Kidney capillary endothelial cell (primary cell): ENCODE data around the gene HSD17B10.
"Not testable (repeated sequence)": the region's sequence is repeated elsewhere in the genome, so short reads cannot be mapped to it uniquely, and the experiment has no call there.

Experiments used
- DNase-seq: peaks from one replicate; pipeline ENCODE4 v3.0.0-alpha.2; 2018; ENCODE audit warnings: low spot score

The HSD17B10 gene

DNA sequence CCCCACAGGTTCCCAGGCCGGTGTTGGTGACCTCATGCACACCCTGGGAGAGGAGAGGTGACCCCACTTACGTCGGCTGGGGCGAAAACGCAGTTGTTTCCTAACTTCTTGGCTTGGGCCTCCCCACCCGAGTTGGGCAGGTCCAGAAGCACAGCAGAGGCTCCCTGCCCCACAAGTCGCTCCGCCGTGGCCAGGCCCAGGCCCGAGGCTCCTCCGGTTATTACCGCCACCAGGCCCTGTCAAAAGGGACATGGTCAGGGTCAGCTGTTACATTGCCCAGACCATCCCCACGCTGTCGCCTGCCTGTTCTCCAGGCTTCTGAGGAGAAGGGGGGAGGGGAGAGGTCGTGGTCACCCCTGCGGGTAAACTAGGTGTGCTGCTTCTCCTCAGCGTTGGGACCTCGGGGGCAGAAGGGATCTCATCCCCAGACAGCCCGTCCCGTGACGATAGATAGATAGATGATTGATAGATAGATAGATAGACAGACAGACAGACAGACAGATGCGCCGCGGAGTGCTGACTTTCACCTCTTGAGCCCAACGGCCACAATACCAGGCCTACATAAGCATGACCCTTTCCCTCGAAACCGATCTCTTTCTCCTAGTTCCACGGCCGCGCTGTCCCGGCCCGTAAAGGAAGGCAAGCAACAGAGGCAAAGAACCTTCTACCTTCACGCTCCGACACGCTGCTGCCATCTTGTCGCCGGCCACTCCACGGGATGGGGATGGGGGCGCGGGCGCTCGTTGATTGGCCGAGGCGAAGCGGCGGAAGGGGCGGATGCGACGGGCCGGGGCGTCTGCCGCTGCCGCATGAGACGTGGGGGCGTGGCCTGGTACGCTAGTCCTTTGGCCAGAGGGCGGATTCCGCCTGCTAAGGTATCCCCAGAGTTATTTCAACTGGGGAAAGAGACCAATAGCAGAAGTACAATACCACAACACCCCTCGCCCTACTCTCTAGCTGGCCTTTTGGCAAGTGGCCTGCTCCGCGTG is at the start of gene HSD17B10:
TSS of gene HSD17B10 (minus strand) at position 720 of the 989 bp plus-strand sequence. CDS start at position 695, 25 bp downstream.
- peak; percentile 60 for DNase-seq

DNA sequence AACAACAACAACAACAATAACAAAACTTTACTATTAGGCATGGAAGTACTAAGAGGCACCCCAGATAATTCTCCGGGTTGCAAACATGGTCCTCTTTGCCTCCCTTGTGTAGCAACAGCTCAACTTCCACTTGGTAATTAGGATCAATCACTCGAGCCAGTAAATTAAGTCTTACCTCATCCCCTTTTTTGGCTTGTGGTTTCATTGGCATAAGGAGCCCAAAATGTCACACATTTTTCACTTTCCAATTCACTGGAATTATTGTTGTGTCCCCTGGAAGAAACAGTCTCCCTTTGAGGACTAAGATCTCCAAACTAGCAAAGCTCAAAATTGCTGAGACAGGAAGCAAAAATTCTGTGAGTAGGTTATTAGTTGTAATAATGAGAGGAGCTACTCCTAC is 49.2 kb upstream of the HSD17B10 start:
- no peak for DNase-seq

DNA sequence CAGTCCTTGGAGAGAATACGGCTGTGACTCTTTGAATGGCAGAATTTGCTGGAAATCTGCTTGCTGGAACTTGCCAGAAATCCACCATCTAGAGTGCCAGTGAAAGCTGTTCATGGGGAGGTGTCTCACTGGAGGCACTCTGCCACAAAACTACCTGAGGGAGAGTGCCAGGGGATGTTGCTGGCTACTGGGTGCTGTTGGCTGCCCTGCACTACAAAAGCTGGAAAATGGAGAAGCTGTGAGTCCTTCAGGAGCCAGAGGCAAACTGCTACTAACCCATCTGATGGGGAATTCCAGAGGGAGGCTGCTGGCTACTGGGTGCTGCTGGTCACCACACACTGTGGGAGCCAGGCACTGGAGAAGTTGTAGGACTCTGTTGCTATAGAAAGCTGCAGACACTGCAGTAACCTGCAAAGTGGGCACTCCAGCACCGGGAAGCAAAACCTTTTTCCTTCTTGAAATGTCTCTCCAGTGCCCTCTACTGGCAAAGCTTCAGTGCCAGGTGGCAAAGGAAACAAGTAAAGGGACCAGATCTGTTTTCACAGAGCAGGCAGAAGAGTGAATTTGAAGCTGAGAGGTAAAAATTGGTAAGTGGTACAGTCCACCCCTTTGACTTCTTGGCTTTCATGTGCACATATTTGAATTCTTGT is 47.8 kb upstream of the HSD17B10 start:
- DNase-seq: peak; percentile 44

DNA sequence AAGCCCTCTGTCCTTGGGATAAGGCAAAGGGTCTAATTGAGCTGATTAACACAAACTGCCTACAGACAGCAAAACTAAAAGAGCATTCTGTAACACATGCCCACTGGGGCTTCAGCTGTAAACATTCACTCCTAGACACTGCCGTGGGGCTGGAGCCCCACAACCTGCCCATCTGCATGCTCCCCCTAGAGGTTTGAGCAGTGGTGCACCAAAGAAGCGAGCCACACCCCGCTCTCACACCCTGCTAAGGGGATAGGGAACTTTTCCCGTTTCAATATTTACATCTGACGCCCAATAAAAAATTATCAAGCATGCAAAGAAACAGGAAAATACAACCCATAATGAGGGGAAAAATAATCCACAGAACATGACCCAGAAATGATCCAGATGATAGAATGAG is 46.9 kb upstream of the HSD17B10 start:
- DNase-seq: no peak

DNA sequence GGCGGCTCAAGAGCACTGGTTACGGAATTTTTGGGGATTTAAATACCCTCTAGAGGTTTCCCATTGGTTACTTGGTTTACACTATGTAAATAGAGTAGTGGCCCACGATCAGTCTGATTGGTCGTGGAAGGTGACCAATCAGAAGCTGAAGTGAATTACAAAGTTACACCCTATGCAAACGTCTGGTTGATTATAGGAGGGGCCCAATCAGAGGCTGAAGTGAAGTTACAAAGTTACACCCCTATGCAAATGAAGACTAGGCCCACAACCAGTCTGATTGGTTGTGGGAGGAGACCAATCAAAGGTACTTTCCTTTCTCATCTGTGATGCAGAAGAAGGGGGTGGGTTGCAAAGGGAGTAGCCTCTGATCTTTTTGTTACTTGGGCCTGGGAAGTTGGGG is 45.1 kb upstream of the HSD17B10 start:
- no peak for DNase-seq

DNA sequence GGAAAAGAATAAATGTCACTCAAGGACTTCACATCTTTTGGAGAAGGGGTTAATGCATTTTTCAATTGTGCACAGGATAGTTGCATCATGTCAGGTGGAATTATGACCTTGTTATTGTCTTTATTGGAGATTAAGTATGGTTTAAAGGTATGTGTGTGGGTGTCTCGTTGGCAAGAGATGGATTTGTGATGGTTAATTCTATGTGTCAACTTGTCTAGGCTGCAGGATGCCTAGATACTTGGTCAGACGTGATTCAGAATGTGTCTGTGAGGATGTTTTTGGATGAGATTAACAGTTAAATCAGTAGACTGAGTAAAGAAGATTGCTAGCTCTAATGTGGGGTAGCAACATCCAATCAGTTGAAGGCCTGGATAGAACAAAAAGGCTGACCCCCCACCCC is 42.2 kb upstream of the HSD17B10 start:
- no peak for DNase-seq

DNA sequence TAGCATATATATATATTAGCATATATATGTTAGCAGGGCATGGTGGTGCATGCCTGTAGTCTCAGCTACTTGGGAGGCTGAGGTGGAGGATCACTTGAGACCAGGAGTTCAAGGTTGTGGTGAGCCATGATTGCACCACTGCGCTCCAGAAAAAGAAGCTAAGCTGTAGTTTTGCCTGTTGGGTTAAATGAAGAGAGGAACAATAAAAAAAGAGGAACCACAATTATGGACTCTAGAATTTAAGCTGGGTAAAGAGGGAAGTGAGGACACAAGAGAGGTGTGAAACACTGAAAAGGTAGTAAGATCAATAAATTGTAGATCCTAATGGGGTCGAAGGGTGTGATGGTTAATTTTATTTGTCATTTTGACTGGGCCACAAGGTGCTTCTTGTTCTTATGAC is 40.5 kb upstream of the HSD17B10 start:
- no peak for DNase-seq

DNA sequence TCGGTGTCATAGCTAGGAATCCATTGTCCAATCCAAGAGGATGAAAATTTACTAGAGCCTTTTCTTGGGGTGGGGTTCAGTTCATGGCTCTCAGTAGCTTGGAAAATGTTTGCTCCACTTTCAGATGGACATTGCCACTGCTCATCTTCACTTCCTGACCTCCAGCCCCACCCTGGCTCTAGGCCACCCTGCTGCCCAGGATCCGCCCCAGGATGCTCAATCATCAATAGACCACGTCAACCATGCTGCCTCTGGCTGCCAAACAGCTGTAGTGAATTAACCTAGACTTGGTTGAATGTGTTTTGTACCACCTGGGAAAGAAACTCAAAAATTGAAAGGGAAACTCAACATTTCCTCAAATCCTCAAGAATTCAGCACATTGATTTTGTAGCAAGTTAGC is 37.2 kb upstream of the HSD17B10 start:
- no peak for DNase-seq

DNA sequence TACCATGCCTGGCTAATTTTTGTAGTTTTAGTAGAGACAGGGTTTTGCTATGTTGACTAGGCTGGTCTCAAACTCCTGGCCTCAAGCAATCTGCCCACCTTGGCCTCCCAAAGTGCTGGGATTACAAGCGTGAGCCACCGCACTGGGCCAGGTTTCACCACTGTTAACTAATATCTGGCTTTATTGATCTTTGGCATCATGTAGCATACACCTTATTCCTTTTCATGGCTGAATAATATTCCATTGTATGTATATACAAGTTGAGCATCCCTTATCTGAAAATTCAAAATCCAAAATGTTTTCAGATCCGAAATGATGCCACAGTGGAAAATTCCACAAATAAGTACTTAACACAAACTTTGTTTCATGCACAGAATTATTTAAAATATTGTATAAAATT is 34.5 kb upstream of the HSD17B10 start:
- DNase-seq: not testable (repeated sequence)

DNA sequence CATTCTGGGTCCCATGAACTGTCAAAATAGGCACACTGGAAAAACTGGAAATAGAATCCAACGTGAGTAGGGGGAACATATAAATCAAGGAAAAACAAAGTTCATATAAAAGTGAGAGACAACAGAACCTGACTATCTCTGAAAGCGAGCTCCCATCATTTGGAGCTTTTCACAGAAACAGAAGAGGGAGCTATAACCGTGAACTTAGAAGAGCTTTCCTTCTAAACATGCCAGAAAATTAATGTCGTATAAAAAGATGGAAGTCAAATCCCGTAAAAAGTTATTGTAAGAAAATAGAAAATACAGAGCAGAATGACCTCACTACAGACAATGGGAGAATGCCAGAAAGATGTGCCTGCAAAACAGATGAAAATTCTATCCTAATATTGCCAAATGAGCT is 23.9 kb upstream of the HSD17B10 start:
- DNase-seq: no peak

DNA sequence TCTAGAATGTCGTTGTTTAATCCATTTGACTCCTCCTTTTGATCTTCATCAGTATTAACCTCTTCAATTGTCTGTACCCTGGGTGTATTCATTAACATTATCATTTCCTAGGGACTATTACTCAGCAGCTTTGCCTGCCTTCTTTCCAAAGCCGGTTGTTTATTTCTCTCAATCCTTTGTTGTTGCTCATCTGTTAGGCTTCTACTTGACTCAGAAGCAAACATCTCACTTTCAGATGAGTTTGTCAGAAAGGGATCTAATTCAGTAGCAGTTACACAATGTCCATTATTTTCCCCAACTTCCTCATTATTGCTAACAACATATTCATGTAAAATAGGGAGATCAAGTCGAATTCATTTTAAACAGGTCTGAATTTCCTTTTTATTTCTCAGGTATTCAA is 22.1 kb upstream of the HSD17B10 start:
- no peak for DNase-seq

DNA sequence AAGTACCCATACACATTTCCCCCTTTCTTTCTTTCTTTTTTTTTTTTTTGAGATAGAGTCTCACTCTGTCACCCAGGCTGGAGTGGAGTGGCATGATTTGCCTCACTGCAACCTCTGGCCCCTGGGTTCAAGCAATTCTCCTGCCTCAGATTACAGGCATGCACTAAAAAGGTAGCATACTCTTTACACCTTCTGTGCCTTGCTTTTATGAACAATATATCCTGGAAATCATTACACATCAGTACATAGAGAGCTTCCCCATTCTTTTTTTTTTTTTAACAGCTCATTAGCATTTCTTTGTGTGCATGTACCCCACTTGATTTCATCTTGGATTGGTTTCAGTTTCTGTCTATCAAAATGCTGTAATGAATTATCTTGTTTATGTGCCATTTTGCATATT is 18.6 kb upstream of the HSD17B10 start:
- no peak for DNase-seq

DNA sequence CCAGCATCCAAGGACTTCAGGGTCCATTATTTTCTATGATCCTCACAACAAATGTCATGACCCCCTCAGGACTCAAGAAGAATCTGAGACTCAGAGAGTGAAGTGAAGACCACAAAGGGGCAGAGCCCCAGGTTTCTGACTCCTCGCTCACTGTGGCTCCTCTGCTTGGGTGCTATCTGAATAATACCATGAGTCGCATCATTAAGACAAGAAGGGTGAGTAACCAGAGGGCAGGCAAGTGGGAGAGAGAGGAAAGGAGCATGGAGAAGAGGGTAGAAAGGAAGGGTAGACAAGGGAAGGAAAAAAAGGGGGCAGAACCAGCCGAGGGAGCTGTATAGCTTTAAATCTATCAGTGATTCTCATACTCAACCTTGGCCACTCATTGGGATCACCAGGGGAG is 15.5 kb upstream of the HSD17B10 start:
- no peak for DNase-seq

DNA sequence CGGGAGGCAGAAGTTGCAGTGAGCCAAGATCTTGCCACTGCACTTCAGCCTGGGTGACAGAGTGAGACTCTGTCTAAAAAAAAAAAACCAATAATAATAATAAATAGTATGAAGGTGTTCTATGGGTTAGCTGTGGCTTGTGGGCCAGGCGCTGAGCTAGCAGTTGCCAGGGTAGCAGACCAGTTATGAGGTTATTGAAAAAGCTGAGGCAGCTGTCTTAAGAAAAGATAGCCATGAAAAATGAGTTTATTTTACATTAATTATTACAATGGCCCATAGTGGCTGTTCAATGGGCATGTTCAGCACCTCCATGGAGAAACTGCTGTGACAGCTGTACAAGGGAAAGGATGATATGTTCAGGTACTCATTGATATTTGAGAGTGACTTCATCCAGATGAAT is 13.3 kb upstream of the HSD17B10 start:
- no peak for DNase-seq

DNA sequence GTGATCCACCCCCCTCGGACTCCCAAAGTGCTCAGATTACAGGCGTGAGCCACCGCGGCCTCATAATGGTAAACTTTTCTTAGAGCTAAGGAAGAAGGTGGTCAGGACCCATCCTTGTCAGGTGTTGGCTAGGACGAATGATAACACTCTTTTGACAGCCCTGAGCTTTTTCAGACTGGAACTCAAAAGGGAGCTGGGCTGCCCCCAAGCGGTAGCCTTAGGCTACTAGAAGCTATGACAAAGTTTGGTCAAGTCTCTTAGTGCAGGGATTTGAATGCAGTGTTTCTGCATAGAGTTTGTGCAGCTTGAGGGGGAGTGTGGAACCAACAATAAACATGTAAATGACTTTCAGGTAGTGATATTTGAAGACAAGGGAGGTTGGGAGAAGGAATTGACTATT is 11.8 kb upstream of the HSD17B10 start:
- DNase-seq: peak; percentile 33

DNA sequence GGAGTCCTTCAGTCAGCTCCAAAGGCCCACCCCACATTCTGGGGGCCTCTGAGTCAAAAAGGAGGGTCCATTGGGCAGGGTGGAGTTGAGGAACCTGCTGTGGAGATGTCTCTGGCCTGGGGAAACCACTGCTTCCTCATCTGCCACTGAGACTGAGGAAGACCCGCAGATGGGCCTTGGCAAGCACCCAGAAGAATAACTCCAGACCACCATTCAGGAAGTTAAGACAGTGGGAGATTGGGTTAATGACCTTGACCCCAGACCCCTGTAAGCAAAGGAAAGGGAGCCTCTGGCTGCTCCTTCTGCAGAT is 8.1 kb upstream of the HSD17B10 start:
- no peak for DNase-seq

DNA sequence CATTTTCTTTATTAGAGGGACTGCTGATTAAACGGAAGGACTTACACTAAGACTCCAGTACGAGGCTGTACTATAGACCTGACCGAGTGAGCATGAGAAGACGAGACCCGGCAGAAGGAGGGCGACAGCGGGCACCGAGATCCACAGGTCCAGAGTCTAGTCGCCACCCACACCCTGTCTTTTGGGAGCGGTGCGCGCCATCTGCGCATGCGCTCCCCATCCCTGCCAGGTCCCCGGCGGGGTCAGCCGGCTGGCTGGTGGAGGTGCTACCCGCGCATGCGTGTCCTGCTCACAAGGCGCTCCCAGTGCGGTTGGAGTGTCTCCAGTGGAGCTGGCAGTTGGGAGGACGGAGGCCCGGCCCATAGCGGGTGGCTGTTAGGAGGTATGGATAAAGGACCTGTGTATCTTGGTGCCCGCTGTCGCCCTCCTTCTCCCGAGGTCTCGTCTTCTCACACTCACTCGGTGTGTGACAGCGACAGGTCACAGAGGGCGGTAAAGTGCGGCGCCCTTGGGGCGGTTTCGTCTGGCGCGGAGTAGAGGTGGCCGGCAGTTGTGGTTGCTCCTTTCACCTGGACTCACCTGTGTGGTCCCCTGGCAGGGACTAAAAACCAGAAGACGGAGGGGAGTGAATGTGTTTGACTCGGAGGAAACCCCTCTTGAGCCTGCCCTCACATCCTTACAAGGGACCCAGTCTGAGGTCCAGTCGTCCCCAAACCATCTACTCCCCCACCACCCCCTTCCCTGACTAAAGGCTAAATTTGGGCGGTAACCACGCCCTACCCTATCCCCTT is 7.6 kb upstream of the HSD17B10 start:
- DNase-seq: peak; percentile 40

DNA sequence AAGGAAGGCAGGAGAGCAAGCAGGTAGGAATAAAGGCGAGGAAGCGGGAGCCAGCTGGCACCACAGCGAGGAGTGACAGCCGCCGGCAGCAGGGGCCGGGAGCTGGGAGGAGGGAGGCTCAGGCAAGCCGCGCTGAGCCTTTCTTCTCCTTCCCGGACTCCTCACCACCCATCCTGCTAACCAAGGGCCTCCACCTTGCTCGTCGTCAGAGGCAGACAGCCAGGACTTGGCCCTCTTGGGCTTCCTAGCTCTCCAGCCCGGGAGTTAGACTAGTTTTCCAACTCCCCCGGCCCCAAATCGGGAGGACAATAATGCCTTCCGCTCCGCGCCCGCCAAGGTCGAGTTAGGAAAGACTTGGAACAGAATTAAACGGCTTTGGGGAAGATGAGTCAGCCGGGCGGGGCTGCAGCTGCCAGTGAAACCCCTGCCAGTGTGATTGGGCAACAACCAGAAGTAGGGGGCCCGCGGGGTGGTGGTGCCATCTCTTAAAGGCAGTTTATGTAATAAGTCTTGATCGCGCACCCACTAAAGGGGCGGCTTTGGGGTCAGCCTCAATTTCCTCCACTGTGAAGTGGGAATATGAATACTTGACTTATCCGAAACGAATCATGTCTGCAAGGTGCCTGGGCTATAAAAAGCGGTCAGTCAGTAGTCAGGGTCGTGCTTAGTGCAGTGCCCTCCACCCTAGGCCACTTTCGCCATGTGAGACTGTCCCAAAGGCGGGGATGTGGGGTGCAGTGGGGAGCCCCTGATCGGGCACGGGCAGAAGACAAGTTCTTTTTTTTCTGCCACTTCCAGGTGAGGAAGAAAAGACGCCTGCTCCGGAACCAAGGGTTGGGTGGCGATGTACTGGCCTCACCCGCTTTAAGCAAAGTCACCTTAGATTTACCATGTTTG is 6.7 kb upstream of the HSD17B10 start:
- DNase-seq: peak; percentile 21

DNA sequence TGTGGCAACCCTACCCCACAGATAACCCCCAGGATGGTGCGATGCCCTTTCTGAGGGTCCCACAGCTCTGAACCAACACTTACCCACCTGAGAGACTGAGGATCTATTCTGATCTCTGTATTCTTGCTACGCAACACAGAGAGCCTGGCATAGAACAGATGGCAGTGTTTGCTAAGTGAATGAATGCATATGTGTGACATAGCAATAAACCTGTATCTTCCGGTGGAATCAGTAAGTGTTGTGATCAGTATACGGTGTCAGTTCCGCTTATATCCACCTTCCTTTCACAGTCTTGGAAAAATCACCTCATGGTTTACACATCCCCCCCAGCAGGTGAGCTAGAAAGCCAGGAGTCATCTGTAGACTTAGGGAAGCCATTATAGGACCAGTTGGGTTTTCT is 5.9 kb upstream of the HSD17B10 start:
- DNase-seq: no peak

DNA sequence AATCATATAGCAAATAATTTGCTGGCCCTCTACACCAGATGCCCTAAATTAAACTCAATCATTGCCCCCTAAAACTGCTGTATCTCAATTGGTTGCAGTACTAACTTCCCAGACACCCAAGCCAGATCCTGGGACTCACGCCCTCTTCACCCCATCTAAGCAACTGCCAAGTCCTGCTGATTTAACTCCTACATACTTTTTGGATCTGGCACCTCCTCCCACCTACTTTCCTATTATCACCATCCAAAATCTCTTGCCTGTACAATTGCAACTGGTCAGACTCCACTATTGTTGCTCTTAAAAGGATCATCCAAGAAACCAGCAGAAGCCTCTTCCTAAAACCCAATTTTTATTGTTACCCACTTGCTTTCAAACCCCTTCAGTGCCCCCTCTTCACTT is 4.7 kb upstream of the HSD17B10 start:
- DNase-seq: no peak

DNA sequence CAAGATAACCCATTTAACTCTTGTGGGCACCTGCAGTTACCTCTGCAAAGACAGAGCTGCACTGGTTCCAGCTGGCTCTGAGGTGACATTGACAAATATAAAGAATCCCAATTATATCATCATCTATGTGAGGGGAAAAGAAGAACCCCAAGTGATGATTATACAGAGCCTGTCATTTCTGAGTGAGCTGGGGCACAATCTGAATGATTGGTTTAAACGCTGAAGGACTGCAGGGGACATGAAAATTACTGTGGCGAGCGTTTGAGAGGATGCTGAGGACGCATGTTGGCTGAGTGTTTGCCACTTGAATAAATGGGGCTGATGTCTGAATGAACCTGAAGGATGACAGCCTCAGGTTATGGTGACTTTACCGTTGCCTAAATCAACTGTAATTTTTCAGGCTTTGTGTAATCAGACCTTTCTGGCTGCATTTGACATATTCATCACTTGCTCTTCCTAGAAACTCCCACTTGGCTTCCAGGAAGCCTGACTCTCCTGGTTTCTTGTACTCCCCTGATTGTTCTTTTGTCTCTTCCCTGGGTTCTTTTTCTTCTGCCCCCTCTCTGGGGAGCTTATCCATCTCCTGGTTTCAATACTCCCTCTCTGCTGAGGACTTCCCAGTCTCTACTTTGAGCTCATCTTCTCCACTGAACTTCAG is 4.1 kb upstream of the HSD17B10 start:
- DNase-seq: no peak
